GM19240 (cell line): ENCODE data around the gene HSD17B12.
A peak's percentile ranks its signal among the peaks of the same experiment; 100 is the strongest.

ENCODE experiments used
- DNase-seq: peaks from one replicate; pipeline ENCODE4 v3.0.0; 2011; ENCODE audit warnings: low spot score; ENCODE audit not compliant: insufficient read length

HSD17B12 gene

DNA sequence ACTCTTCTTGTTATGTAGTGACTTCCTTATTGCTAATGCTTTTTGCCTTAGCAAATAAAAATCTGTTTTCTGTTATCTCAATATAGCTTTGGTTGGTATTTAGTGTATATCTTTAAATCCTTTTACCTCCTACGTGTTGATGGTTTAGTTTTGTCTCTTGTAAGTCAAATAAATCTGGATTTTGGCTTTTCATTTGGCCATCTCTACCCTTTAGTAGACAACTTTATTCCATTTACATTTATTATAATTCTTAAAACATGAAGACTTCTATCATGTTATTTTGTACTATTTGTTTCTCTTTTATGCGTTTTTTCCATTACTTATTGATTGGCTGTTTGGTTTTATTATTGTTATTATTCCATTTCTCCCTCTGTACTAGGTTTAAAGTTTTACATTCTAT is 180.6 kb downstream of the HSD17B12 start:
- no peak for DNase-seq

- no peak for DNase-seq
Measured at GRCh38 chr11:43866520-43866919, 186.0 kb downstream of the HSD17B12 start.

- DNase-seq = no peak
Measured at GRCh38 chr11:43866969-43867368, 186.4 kb downstream of the HSD17B12 start.

DNA sequence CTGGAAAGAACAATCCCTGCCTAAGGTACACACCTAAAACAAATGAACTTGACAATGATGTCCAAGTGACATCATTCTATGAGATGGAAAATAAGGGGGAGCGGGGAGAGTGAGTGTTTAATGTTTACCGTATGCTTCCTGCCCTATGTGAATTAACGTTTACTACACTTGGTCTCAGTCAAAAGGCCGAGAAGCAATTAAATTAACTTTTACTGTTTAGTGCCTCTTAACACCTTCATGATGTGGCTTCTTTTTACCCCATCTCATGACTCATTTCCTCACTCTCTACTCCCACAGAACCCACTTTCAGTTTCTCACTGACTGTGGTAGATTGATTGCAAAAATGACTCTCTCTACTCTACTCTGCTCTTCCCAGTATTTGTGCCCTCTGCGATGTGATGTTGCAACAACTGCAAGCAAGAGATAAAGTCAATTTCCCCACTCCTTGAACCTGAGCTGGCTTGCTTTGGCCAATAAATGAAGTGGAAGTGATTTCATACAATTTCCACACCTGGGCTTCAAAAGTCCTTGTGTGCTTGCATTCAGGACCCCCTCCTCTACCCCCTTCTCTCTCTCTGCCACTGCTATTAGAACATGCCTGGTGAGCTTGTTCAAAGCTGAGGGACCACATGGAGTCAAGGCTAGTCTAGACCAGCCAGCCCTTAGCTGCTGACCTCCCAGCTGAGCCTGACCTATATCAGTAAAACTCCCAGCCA is 188.5 kb downstream of the HSD17B12 start:
- DNase-seq = peak; percentile 59

DNA sequence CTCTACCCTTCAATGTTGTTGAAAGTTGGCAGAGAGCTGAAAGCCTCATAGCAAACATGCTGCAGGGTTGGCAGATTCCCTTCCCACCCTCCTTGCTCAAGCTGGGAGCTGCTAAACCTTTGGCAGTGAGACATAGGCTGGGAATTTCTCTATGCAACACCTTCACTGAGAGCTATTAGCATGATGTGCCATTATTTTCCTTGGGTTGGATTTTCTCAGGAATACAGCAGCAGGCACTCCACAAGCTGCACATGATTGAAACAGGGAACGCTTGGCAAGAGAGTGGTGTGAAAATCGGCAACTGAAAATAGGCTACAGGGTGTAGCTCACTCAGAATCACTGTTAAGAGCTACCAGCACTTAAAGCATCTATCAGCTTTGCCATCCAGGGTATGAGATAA is 190.5 kb downstream of the HSD17B12 start:
- no peak for DNase-seq

GRCh38 chr11:43872995-43873394 is 192.5 kb downstream of the HSD17B12 start:
- DNase-seq = no peak

- DNase-seq = no peak
Measured at GRCh38 chr11:43874078-43874477, 193.5 kb downstream of the HSD17B12 start.

DNA sequence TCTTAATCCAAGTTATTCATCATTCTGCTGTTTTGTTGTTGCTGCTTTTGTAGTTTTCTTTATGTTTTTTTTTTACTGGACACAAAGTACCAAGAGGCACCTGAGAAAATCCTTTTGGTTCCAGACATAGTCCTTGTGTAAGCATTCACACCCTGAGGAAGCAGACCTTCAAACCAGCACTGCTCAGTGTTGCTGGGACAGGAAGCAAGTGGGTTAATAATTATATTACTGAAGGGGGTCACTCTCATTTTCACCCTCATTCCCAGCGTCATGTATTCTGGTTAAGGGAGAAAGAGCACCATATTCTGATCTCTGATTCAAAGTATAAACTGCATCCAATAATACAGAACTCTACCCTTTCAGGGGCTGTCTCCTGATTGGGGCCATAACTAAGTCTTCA is 194.2 kb downstream of the HSD17B12 start:
- no peak for DNase-seq

- no peak for DNase-seq
Measured at GRCh38 chr11:43879789-43880639, 199.5 kb downstream of the HSD17B12 start.

DNA sequence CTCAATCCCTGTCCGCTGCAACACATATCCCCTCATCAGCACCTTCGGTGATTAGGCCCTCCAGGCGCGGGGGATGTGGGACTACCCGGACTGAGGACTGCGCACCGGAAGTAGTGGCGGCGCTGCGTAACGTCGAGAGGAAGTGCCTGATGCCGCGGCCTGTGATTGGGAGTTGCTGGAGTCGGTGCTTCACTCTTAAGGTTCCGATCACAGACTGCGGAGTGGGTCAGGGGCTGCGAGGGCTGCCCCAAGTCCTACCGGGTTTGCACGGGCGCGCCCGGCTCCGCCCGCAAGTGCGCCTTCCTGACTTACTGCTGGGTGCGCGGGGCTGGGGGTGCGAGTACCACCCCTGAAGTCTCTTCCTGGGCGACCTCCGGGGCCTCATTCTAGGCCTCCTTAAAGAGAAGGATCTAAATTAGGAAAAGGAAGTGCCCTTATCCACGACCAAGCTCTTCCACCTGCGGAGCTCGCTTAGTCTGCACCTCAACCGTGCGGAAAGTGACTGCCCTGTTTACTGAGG is 200.2 kb downstream of the HSD17B12 start, which contains the start of gene ALKBH3:
Gene ALKBH3 (plus strand): TSS at position 192 of the 520 bp plus-strand sequence. CDS start 1,822 bp downstream, outside the sequence.
- peak; percentile 71 for DNase-seq

DNA sequence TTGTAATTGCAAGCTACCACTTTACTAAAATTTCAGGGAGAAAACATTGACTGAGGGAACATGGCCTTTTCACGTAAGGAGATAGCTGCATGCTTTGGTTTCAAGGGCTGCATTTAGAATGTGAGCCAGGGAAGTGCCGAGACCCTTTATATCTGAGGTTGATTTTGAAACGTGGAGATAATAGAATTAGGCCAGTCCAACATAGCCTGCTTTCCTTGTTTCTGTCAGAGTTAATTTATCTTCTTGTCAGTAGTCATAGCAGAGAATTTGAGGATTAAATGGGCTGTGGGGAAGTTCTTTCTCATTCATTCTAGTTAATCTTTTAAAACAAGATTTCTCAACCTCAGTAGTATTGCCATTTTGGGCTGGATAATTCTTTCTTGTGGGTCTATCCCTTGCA is 212.3 kb downstream of the HSD17B12 start:
- DNase-seq = no peak

- no peak for DNase-seq
Measured at GRCh38 chr11:43894546-43894945, 214.0 kb downstream of the HSD17B12 start.

- DNase-seq = no peak
Measured at GRCh38 chr11:43895601-43896000, 215.1 kb downstream of the HSD17B12 start.

GRCh38 chr11:43898574-43898973 is 218.0 kb downstream of the HSD17B12 start:
- no peak for DNase-seq

DNA sequence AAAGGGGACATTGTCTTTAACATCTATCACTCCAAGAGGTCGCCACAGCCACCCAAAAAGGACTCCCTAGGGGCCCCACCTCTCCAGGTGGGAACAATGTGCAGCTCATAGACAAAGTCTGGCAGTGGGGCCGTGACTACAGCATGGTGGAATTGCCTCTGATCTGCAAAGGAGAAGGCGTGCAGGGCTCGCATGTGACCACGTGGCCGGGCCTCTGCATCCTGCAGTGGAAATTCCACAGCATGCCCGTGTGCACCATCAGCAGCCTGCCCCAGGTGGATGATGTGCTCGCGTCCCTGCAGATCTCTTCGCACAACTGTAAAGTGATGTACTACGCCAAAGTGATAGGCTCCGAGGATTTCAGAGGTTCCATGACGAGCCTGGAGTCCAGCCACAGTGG is 218.6 kb downstream of the HSD17B12 start:
- no peak for DNase-seq

GRCh38 chr11:43901551-43901950 is 221.0 kb downstream of the HSD17B12 start:
- DNase-seq = no peak

- no peak for DNase-seq
Measured at GRCh38 chr11:43903078-43903477, 222.5 kb downstream of the HSD17B12 start.

- DNase-seq = no peak
Measured at GRCh38 chr11:43903969-43904368, 223.4 kb downstream of the HSD17B12 start.

DNA sequence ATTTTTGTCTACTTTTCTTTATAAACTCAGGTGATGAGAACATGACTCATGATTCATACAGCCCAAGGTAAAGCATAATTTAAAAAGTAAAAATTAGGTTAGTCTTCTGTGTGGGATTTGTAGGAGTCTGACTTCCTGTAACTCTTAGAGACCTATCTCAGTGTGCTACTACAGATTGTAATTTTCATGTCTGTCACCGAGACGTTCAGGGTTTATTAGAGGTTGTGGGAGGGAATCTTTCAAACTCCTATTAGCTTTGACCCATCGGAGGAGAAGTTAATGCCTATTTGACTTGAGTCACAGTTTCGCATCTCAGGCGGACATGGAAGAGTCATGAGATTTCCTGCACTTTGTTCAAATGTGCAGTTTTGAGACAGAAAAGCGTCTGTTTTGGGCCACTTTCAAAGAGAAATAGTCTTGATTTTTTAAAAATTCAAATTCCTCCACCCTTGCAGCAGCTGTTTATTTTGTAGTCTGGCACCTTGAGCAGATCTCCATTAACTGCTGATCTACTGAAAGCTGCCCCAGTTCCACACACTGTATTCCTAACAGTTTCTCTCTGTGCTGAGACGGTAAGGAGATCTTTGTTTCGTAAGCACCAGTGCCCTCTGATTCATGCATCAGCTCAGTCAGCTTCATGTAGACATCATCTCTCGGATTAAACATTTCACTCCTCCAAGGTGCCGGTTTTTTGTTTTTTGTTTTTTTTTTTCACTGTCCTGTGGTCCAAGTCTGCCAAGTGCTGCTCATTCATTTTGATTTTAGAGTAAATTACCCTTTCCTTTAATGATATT is 224.4 kb downstream of the HSD17B12 start:
- no peak for DNase-seq

- DNase-seq = no peak
Measured at GRCh38 chr11:43905813-43906241, 225.3 kb downstream of the HSD17B12 start.
